ENCODE measurements around the gene RBM10.

Gene RBM10

GRCh38 chrX:47234583-47234982, 89.6 kb downstream of the RBM10 start:
- no peak for DNase-seq
- Mint-ChIP-seq H3K36me3 (ENCODE audit: low read depth) (peaks cover 26% of the 10 kb centered on the region), H3K4me1 (peaks cover 65% of the 10 kb centered on the region), H3K4me3 (peak overlapping the region; percentile 93), H3K27me3 (ENCODE audit: low read depth, poor library complexity) (no peaks in the 10 kb centered on the region), H3K9me3 (no peaks in the 10 kb centered on the region), H3K27ac (peak overlapping the region; percentile 100)
- TF ChIP-seq CTCF (IDR thresholded peaks at IDR 0.05), result no peak

- no peak for TF ChIP-seq CTCF (IDR thresholded peaks at IDR 0.05)
- H3K9me3 Mint-ChIP-seq, result no peaks in the 10 kb centered on the region
- peak overlapping the region; percentile 93 for H3K4me3 Mint-ChIP-seq
- peak overlapping the region; percentile 32 for H3K27ac Mint-ChIP-seq
- no peaks in the 10 kb centered on the region for H3K27me3 Mint-ChIP-seq (ENCODE audit: low read depth, poor library complexity)
- peaks cover 59% of the 10 kb centered on the region for H3K4me1 Mint-ChIP-seq
- DNase-seq, result no peak
- H3K36me3 Mint-ChIP-seq (ENCODE audit: low read depth), result peaks cover 29% of the 10 kb centered on the region
Observed at GRCh38 chrX:47235691-47236103, 90.7 kb downstream of the RBM10 start.
